Testis (tissue), 3 donors: ENCODE results near the gene SARDH. TPM values are rescaled to one million over a fixed set of nuclear protein-coding genes. Genes with fewer than 3 reads are reported as not detected.
A peak's percentile ranks its signal among the peaks of the same experiment; 100 is the strongest.

Experiments
- DNase-seq: peaks from one replicate; pipeline ENCODE4 v3.0.0-alpha.2; 2019
- H3K27ac ChIP-seq, 2 donors: fragments of 200-600 bp; sonication (generic); one replicate each; pipeline ENCODE4 v1.5.1; 2019
- H3K27me3 ChIP-seq: fragments of 200-600 bp; sonication (generic); one replicate; pipeline ENCODE4 v1.5.1; 2019
- H3K36me3 ChIP-seq: fragments of 200-600 bp; sonication (generic); one replicate; pipeline ENCODE4 v1.5.1; 2017; ENCODE audit warnings: low read depth; ENCODE audit errors: missing control alignments
- H3K4me1 ChIP-seq: fragments of 200-600 bp; sonication (generic); one replicate; pipeline ENCODE4 v1.5.1; 2019
- H3K4me3 ChIP-seq, 2 donors: fragments of 200-600 bp; sonication (generic); one replicate each; pipeline ENCODE4 v1.5.1; 2017 to 2019
- H3K9me3 ChIP-seq: fragments of 200-600 bp; sonication (generic); one replicate; pipeline ENCODE4 v1.5.1; 2017
- CTCF ChIP-seq, 3 experiments: fragments of 450-650 bp in 2 of 3; fragments of 200-600 bp in 1 of 3; sonication (generic) in 1 of 3; IDR thresholded peaks; one replicate each; pipeline ENCODE4 v1.5.1; 2016 to 2019; ENCODE audit warnings: antibody characterized with exemption in 3 of 3, mild to moderate bottlenecking in 2 of 3, moderate library complexity in 1 of 3
- POLR2A ChIP-seq: fragments of 450-650 bp; IDR thresholded peaks from one replicate; pipeline ENCODE4 v1.6.1; 2017; ENCODE audit warnings: antibody characterized with exemption, mild to moderate bottlenecking, moderate library complexity
- WGBS, 2 donors: methylation state at CpG; one replicate each; pipeline ENCODE4 v1.1.5; 2018; 5-methylcytosine and 5-hydroxymethylcytosine counted together
- intact Hi-C: fragments of 100-400 bp; cut with DNase I; formaldehyde crosslinking; loops from one replicate; pipeline ENCODE4 v1.15.1; 2023; ENCODE audit warnings: low total_unique reads
- polyA plus RNA-seq: library from polyadenylated mRNA; stranded (reverse); fragments of 350-450 nt; fragmentation: Illumina TruSeq; extraction: RNeasy Lipid Tissue Mini Kit (QIAGEN cat#74804); gene quantifications from one replicate; pipeline ENCODE4 v1.2.3, GENCODE V29; 2014; ENCODE audit warnings: low read depth, low replicate concordance; ENCODE audit not compliant: insufficient read depth
- total RNA-seq, 2 donors: library from RNA; depleted of rRNA; stranded (reverse); fragments of >200 nt; gene quantifications; one replicate each; pipeline ENCODE4 v1.2.3, GENCODE V29; 2016

Gene SARDH
- total and polyA plus RNA-seq, 3 donors from 2014 or later: 2.6 to 7.2 (median 5.1) TPM

GRCh38 chr9:133699546-133699945 lies 38.6 kb downstream of the SARDH start:
- TF ChIP-seq CTCF (IDR thresholded peaks at IDR 0.05) (no peak), POLR2A (no peak)
- no peak overlapping the region for H3K27ac ChIP-seq
- H3K4me1 ChIP-seq: peaks cover 17% of the 10 kb centered on the region
- H3K36me3 ChIP-seq: no peaks in the 10 kb centered on the region
- H3K9me3 ChIP-seq: no peaks in the 10 kb centered on the region
- H3K4me3 ChIP-seq: no peak overlapping the region
- intact Hi-C loops: no loop called here
- 94 to 96% methylated on average over 6 of the region's 6 CpGs for WGBS, 2 donors
- DNase-seq: no peak
- H3K27me3 ChIP-seq: no peaks in the 10 kb centered on the region

GRCh38 chr9:133696071-133696472 lies 42.1 kb downstream of the SARDH start:
- no peaks in the 10 kb centered on the region for H3K27me3 ChIP-seq
- no peaks in the 10 kb centered on the region for H3K36me3 ChIP-seq
- WGBS, 2 donors: 92% methylated on average over 12 of the region's 12 CpGs
- intact Hi-C loops: no loop called here
- DNase-seq: no peak
- H3K27ac ChIP-seq: no peak overlapping the region
- H3K4me3 ChIP-seq: no peak overlapping the region
- no peak for TF ChIP-seq CTCF (IDR thresholded peaks at IDR 0.05)
- no peak for TF ChIP-seq POLR2A
- no peaks in the 10 kb centered on the region for H3K9me3 ChIP-seq
- H3K4me1 ChIP-seq: peaks cover 16% of the 10 kb centered on the region

- H3K4me3 ChIP-seq: no peak overlapping the region
- no peaks in the 10 kb centered on the region for H3K36me3 ChIP-seq
- peak overlapping the region; percentile 39 to 50 for H3K27ac ChIP-seq
- intact Hi-C loops: no loop called here
- 66 to 74% methylated on average over 3 of the region's 3 CpGs for WGBS, 2 donors
- no peaks in the 10 kb centered on the region for H3K27me3 ChIP-seq
- TF ChIP-seq POLR2A (no peak), CTCF (IDR thresholded peaks at IDR 0.05) (no peak)
- DNase-seq: no peak
- no peaks in the 10 kb centered on the region for H3K9me3 ChIP-seq
- peaks cover 16% of the 10 kb centered on the region for H3K4me1 ChIP-seq
Observed at GRCh38 chr9:133694686-133695085, 43.5 kb downstream of the SARDH start.

- no peaks in the 10 kb centered on the region for H3K36me3 ChIP-seq
- H3K27ac ChIP-seq: peak overlapping the region; percentile 39 to 50
- H3K27me3 ChIP-seq: no peaks in the 10 kb centered on the region
- TF ChIP-seq CTCF (IDR thresholded peaks at IDR 0.05) (no peak), POLR2A (no peak)
- no peaks in the 10 kb centered on the region for H3K9me3 ChIP-seq
- H3K4me1 ChIP-seq: peaks cover 16% of the 10 kb centered on the region
- peak; percentile 73 for DNase-seq
- WGBS, 2 donors: 75 to 81% methylated on average over 23 to 29 of the region's 32 CpGs
- intact Hi-C loops: no loop called here
- H3K4me3 ChIP-seq: no peak overlapping the region
Observed at GRCh38 chr9:133693703-133694529, 44.2 kb downstream of the SARDH start.

- no peak overlapping the region for H3K4me3 ChIP-seq
- 92 to 95% methylated on average over 9 to 10 of the region's 10 CpGs for WGBS, 2 donors
- no peaks in the 10 kb centered on the region for H3K9me3 ChIP-seq
- intact Hi-C loops: no loop called here
- H3K27ac ChIP-seq: peak overlapping the region; percentile 31 to 50
- DNase-seq: no peak
- TF ChIP-seq POLR2A: no peak
- no peak for TF ChIP-seq CTCF (IDR thresholded peaks at IDR 0.05)
- no peaks in the 10 kb centered on the region for H3K27me3 ChIP-seq
- peaks cover 16% of the 10 kb centered on the region for H3K4me1 ChIP-seq
- no peaks in the 10 kb centered on the region for H3K36me3 ChIP-seq
Observed at GRCh38 chr9:133693116-133693515, 45.0 kb downstream of the SARDH start.
